CD4-positive, alpha-beta T cell treated with Interleukin-21 for 1 hour (primary cell): ENCODE data around the gene MT1F.

ENCODE experiments used
- DNase-seq: peaks from one replicate; pipeline ENCODE4 v3.0.0-alpha.2; 2020

MT1F gene

DNA sequence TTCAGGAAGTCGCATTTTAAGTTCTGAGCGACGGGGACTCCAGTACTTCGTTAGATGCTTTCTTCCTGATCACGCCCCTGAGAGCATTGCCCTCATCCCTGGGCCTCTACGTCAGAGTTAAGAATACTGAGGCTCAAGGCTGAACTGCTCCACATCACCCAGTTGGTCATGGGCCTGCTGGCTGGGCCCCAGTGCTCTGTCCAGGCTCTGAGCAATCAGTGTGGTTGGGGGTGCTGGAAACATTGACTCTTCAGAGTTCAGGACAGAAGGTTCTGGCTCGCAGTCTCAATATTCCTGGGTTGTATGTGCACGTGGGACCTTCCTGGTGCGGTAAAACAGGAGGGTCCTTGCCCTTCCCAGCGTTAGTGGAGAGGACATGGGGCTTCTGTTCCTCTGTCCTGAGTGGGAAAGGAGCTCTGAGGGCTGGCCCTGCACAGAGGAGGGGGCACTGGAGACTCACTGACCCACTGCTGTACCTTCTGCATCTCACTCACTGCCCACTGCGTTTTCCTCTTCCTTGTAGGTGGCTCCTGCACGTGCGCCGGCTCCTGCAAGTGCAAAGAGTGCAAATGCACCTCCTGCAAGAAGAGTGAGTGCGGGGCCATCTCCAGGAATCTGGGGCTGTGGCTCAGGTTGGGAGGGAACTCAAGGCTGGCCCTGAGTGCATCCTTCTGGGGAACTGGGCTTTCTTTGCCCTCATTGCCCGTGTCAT, 31.7 kb upstream of the MT1F start:
- DNase-seq, result no peak

DNA sequence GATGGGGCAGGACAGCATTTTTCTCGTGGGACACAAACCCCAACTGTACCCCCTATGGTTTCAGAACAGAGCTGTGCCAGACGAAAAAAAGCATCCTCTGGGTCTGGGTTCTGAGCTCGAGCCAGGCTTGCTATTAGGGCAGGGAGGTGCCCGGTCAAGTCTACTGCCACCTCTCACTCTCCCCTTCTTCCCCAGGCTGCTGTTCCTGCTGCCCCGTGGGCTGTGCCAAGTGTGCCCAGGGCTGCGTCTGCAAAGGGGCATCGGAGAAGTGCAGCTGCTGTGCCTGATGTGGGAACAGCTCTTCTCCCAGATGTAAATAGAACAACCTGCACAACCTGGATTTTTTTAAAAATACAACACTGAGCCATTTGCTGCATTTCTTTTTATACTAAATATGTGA, 31.1 kb upstream of the MT1F start:
- no peak for DNase-seq

DNA sequence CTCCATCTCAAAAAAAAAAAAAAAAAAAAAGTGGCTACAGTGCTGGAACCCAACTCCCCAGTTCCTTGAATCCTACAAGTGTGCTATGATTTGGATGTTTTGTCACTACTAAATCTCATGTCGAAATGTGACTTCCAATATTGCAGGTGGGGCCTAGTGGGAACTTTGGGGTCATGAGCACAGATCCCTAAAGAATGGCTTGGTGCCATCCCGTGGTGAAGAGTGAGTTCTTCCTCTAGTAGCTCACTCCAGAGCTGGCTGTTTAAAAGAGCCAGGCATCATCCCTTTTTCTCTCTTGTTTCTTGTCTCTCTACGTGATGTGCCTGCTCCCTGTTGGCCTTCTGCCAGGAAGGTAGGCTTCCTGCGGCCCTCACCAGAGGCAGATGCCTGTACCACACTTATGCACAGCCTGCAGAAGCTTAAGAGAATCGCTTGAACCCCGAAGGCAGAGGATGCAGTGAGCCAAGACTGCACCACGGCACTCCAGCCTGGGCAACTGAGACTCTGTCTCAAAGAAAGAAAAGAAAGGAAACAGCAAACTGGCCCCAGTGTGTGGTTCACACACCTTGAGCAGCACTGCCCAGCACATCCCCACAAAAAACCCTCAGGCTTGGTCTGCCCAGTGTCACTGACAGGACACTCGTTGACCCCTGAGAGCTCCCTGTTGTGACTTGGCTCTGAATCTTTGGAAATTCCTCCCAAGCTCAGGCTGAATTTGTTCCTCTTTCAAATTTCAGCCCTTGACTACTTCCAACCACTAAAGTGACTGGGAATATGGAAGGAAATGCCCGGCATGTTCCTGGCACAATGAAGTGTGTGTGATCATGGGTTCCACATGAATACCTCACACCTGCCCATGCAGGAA, 29.0 kb upstream of the MT1F start:
- DNase-seq, result no peak

DNA sequence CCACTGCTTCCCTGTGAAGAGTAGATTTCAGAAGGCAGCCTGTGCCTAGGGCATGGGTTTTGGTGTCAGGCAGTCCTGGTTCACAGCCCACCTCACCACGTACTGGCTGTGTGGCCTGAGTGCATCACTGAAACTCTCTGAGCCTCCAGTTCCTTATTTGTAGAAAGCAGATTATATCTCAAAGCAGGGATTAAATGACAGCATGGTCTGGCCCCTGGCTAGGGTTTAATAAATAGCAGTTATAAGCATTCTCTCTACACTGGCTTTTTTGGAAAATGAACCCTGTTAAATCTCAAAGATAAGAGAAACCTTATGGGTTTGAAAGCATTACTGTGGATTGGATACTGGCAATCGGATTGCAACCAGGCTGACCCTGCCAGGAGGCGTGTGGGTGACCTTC, 28.2 kb upstream of the MT1F start:
- no peak for DNase-seq

DNA sequence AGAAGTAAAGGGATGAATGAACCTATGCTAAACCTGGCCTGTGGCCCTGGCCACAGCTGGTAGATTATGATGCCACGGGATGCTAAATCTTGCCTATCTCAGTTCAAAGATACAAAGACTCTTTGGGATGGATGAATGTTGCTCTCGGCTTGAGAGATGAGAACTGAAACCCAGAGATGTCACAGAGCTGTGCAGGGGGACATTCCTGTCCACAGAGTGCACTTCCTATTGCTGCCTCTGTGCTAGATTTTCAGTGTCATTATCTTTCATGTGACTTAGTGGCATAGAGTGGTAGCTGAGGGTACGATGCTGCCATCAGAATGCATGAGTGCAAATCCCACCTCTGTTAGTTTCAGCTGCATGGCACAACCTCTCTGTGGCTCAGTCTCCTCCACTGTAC, 27.6 kb upstream of the MT1F start:
- DNase-seq, result no peak

DNA sequence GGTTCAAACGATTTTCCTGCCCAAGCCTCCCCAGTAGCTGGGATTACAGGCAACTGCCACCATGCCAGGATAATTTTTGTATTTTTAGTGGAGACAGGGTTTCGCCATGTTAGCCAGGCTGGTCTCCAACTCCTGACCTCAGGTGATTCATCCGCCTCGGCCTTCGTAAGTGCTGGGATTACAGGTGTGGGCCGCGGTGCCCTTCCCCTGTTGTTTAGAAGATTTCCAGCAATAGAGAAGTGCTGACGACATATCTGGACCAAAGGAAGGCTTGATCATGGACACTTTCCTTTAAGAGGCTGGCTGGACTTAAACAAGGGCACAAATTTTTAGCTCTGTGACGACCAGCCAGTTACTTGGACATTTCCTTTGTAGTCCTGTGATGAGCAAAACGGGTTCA, 26.6 kb upstream of the MT1F start:
- DNase-seq, result no peak

DNA sequence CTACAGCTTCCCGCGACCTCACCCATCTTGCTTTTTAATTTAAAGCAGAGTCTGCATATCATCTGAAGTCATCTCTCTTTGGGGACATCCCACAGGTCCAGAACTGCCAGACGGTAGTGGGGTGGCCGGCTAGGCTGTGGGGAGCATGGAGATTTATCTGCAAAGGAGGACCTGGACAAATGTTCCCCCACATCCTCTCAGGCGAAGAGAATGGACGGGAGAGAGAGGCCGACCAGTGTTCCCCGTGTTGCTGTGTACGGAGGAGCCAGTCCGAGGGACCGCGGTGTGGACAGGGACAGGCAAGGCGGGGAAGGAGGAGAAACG, 26.0 kb upstream of the MT1F start:
- no peak for DNase-seq

DNA sequence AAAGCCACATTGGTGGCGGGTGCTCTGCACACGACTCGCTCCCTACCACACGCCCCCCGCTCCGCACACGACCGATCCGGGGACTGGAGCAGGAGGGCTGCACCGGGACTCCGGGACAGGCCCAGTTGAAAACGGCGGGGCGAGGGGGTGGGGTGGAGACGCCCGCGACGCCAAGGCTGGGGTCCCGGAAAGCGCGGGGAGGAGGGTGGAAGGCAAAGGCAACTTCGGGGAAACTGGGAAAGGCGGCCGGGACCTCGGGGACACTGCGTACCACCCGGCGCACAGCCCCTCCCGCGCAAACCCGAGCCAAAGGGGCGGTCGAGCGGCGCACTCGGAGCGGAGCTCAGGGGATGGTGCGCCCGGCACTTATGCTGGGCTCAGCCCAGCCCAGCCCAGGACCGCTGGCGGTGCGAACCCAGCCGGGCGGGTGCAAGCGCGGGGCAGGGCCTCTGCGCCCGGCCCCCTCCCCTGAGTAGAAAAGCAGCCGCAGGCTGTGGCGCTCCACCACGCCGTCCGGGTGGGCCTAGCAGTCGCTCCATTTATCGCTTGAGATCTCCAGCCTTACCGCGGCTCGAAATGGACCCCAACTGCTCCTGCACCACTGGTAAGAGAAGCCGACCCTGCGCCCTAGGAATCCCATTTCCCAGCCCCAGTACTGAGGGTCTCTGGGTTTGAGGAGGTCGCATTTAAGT, 25.5 kb upstream of the MT1F start, which contains the start of gene MT1M:
Gene MT1M (plus strand): TSS at position 504 of the 692 bp plus-strand sequence. CDS start 73 bp downstream, at position 577.
- DNase-seq, result no peak

DNA sequence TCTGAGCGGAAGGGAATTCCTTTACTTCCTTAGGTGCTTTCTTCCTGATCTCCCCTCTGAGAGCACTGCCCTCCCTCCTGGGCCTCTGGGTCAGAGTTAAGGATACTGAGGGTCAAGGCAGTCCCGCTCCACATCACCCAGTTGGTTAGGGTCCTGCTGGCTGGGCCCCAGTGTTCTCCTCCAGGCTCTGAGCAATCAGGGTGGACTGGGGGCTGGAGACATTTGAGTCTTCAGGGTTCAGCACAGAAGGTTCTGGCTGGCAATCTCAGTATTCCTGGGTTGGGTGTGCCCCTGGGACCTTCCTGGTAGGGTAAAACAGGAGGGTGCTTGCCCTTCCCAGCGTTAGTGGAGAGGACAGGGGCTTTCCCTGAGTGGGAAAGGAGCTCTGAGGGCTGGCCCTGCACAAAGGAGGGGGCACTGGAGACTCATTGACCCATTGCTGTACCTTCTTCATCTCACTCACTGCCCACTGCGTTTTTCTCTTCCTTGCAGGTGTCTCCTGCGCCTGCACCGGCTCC, 24.9 kb upstream of the MT1F start:
- no peak for DNase-seq

DNA sequence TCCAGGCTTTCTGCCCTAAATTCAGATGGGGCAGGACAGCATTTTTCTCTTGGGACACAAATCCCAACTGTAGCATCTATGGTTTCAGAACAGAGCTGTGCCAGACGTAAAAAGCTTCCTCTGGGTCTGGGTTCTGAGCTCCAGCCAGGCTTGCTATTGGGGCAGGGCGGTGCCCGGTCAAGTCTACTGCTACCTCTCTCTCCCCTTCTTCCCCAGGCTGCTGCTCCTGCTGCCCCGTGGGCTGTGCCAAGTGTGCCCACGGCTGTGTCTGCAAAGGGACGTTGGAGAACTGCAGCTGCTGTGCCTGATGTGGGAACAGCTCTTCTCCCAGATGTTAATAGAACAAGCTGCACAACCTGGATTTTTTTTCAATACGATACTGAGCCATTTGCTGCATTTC, 24.2 kb upstream of the MT1F start:
- no peak for DNase-seq

DNA sequence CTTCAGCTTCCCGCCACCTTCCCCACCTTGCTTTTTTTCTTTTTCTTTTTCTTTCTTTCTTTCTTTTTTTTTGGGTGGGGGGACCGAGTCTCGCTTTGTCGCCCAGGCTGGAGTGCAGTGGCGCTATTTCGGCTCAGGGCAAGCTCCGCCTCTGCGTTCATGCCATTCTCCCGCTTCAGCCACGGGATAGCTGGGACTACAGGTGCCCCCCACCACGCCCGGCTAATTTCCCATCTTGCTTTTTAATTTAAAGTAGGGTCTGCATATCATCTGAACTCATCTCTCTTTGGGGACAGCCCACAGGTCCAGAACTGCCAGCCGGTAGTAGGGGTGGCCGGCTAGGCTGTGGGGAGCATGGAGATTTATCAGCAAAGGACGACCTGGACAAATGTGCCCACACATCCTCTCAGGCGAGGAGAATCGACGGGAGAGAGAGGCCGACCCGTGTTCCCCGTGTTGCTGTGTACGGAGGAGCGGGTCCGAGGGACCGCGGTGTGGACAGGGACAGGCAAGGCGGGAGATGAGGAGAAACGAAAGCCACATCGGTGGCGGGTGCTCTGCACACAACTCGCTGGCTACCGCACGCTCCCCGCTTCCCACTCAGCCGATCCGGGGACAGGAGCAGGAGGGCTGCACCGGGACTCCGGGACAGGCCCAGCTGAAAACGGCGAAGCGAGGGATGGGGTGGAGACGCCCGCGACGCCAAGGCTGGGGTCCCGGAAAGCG, 22.9 kb upstream of the MT1F start:
- no peak for DNase-seq

DNA sequence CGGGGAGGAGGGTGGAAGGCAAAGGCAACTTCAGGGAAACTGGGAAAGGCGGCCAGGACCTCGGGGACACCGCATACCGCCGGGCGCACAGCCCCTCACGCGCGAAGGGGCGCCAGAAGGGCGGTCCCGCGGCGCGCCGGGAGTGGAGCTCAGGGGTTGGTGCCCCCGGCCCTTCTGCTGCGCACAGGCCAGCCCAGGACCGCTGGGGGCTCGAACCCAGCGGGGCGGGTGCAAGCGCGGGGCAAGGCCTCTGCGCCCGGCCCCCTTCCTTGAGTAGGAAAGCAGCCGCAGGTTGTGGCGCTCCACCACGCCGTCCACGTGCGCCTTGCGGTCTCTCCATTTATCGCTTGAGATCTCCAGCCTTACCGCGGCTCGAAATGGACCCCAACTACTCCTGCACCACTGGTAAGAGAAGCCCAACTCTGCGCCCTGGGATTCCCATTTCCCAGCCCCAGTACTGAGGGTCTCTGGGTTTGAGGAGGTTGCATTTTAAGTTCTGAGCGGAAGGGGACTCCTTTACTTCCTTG, 22.3 kb upstream of the MT1F start:
- no peak for DNase-seq

DNA sequence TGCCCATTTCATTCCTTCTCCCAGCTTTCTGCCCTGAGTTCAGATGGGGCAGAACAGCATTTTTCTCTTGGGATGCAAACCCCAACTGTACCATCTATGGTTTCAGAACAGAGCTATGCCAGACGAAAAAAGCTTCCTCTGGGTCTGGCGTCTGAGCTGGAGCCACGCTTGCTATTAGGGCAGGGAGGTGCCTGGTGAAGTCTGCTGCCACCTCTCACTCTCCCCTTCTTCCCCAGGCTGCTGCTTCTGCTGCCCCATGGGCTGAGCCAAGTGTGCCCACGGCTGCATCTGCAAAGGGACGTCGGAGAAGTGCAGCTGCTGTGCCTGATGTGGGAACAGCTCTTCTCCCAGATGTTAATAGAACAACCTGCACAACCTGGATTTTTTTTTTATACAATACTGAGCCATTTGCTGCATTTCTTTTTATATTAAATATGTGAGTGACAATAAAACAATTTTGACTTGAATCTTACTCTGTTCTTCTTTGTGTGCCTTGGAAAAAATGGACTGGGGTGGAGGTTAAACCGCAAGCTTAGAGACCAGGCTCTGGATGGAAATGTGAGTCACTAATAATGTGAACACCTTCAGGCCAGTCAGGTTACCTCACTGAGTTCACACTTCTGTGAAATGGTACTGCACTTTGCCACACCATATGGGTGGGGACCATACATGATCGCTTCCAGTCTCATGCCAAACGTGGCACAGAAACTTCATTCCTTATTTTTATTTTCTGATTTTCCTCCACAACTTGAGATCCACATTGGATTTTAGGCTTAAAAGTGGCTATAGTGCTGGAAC, 20.9 kb upstream of the MT1F start:
- no peak for DNase-seq

DNA sequence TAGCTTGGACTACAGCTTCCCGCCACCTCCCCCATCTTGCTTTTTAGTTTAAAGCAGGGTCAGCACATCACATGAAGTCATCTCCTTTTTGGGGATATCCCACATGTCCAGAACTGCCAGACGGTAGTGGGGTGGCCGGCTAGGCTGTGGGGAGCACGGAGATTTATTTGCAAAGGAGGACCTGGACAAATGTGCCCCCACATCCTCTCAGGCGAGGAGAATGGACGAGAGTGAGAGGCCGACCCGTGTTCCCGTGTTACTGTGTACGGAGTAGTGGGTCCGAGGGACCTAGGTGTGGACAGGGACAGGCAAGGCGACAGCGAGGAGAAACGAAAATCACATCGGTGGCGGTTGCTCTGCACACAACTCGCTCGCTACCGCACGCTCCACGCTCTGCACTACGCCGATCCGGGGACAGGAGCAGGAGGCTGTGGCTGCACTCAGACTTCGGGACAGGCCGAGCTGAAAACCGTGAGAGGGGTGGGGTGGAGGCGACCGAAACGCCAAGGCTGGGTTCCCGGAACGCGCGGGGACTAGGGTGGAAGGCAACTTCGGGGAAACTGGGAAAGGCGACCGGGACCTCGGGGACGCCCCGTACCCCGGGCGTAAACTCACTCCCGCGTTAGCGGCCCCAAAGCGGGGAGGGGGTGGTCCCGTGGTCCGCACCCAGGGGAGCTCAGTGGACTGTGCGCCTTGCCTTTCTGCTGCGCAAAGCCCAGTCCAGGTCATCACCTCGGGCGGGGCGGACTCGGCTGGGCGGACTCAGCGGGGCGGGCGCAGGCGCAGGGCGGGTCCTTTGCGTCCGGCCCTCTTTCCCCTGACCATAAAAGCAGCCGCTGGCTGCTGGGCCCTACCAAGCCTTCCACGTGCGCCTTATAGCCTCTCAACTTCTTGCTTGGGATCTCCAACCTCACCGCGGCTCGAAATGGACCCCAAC, 19.7 kb upstream of the MT1F start, which contains the start of gene MT1A:
Gene MT1A (plus strand): TSS at position 853 of the 937 bp plus-strand sequence. CDS start 73 bp downstream, at position 926.
- no peak for DNase-seq

DNA sequence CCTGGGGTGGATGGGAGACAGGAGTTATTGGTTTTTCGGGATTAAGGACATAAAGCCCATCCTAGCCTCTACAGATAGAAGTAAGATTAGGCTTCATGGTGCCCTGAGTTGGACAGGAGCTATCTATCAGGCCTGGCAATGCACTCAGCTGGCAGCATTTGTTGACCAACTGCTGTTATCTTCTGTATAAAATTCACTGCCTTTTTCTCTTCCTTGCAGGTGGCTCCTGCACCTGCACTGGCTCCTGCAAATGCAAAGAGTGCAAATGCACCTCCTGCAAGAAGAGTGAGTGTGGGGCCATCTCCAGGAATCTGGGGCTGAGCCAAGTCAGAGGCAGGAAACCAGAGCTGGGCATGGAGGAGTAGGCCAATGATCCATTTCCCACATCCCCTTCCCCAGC, 18.7 kb upstream of the MT1F start:
- DNase-seq, result no peak

DNA sequence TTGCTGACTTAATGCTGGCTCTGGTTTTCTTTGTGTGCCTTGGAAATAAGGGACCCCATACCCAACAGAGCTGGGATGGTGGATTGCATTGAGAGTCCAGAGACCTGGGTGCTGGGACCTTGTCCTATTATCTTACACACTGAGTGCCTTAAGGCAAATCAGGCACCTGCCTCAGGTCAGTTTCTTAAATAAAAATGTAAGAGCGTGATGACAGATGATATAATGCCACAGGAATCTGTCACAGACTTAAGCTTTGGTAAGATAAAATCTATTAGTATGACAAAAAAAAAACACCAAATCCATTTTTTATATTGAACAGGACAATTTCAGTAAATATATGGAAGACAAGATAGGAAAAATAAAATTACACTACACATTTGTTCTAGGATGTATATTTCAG, 17.7 kb upstream of the MT1F start:
- no peak for DNase-seq

DNA sequence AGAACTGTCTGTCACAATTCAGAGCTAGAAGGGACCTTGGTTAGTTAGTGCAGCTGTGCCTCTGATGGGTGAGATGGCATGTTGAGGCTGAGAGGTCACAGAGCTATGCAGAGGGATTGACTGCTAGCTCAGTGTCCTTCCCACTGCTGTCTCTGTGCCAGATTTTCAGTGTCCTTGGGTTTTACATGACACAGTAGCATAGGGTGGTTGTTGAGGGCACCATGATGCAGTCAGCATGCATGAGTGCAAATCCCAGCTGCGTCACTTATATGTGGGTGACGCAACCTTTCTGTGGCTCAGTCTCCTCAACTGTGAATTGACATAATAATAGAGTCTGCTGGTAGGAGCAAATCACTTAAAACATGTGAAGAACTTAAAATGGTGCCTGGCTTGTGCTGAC, 16.6 kb upstream of the MT1F start:
- DNase-seq, result no peak

DNA sequence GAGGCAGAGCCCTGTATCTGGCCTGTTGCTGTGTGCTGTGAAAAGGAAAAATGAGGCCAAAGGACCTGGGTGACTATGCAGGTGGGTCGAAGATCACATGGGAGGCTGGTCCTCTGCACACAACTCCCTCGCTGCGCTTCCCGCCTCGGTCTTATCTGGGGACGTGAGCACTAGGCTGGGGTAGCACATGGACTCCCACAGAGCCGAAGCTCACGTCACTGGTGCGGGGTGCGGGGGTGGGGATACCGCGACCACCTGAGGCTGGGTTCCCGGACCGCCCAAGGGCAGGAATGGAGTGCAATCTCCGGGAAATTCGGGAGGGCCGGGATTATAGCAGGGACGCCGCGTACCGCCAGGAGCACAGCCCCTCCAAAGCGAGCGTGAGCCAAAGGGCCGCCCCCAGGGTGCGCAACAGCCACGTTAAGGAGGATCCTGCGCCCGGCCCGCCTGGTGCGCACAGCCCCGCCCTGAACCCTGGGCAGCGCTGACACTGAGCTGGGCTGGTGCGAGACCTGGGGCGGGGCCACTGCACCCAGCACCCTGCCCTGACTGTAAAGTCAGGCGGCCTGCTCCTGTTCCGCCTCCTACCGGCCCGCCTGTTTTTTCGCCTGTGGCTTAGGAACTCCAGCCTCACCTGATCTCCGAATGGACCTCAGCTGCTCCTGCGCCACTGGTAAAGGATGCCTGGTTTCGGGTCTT, 14.5 kb upstream of the MT1F start:
- DNase-seq, result peak; percentile 81

DNA sequence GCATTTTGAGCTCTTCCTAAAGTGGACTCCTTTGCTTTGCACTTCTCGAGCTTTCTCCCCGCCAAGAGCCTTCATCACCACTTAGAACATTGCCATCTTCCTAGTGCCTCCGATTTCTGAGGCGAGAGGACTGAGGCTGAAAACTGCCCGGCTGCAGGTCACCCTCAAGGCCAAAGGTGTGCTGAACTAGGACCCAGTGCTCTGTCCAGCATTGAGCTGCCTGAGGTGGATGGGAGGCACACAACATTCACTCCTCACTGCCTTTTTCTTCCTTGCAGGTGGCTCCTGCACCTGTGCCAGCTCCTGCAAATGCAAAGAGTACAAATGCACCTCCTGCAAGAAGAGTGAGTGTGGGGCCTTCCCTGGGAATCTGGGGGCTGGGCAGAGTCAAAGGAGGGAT, 13.9 kb upstream of the MT1F start:
- DNase-seq, result no peak

DNA sequence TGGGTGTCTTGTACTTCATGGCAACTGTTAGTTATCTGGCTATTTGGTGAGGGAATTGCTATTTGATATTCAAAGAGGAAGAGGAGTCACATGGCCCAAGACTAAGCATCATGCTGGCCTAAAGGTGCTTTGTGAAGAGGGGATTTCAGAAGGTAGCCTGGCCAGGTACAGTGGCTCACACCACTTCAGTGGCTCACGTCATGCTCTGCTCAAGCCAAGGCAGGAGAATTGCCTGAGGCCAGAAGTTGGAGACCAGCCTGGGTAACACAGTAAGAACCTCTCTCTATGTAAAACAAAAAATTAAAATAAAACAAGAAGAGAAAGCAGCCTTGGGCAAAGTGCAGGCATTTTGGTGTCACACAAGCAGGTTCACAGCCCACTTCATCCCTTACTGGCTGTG, 12.4 kb upstream of the MT1F start:
- no peak for DNase-seq
